GM12878 (cell line): Measurements from ENCODE around the gene CCNY. TPM values are rescaled to one million over a fixed set of nuclear protein-coding genes. Genes with fewer than 3 reads are reported as not detected.

Experiments
- ATAC-seq: fragments of 200-7000 bp; cut with Tn5 transposase; 3 replicates; pipeline ENCODE4 v1.9.1; 2020; ENCODE audit warnings: mild to moderate bottlenecking, moderate library complexity
- BruUV-seq: library from RNA; stranded (reverse); fragments of 400-500 nt; replicated peaks from 2 replicates; lab custom pipeline; 2021; lab: Mats Ljungman, UMichigan
- CTCF ChIA-PET: fragments of 300-600 bp; sonication (Branson Sonifier 250); formaldehyde crosslinking; extraction: SDS; loops from one replicate; lab custom pipeline; 2021; ENCODE audit warnings: inconsistent platforms; lab: Yijun Ruan, JAX
- POLR2A ChIA-PET: fragments of 350-600 bp; formaldehyde crosslinking; extraction: SDS; loops from one replicate; lab custom pipeline; 2021; ENCODE audit warnings: inconsistent platforms; lab: Charles Lee
- RAD21 ChIA-PET: fragments of 300-600 bp; sonication (Branson Sonifier 250); formaldehyde crosslinking; loops from one replicate; lab custom pipeline; 2023; ENCODE audit warnings: antibody characterized with exemption; ENCODE audit not compliant: unreplicated experiment; lab: Charles Lee
- SMC1A ChIA-PET: fragments of 300-600 bp; sonication (Branson Sonifier 250); formaldehyde crosslinking; loops from one replicate; lab custom pipeline; 2023; ENCODE audit not compliant: unreplicated experiment, uncharacterized antibody; lab: Charles Lee
- DNase-seq: peaks from one replicate; pipeline ENCODE4 v3.0.0-alpha.2; 2011; ENCODE audit warnings: low read depth, low spot score
- FAIRE-seq: peaks from 3 replicates; lab custom pipeline; 2011; peaks lifted over from hg19 to GRCh38; lab: Jason Lieb, UNC
- H2AFZ ChIP-seq: 2 replicates; pipeline ENCODE4 v1.6.0; 2011; ENCODE audit warnings: low read depth, low read length, control low read depth; ENCODE audit not compliant: control insufficient read depth
- H3K27ac ChIP-seq: 2 replicates; pipeline ENCODE4 v1.5.1; 2011; ENCODE audit warnings: control low read depth; ENCODE audit not compliant: control insufficient read depth, insufficient read depth
- H3K27me3 ChIP-seq, 2 experiments: replicated peaks in 1 of 2; 2 replicates each; pipeline versions ENCODE4 v1.6.0 to v1.6.1; 2011; ENCODE audit warnings: low read length in 1 of 2; ENCODE audit not compliant: control insufficient read depth in 2 of 2, insufficient read depth in 2 of 2
- H3K36me3 ChIP-seq, 2 experiments: 2 replicates each; pipeline ENCODE4 v1.5.1; 2011; ENCODE audit warnings: low read length in 1 of 2; ENCODE audit not compliant: control insufficient read depth in 2 of 2, insufficient read depth in 2 of 2
- H3K4me1 ChIP-seq: 2 replicates; pipeline ENCODE4 v1.6.1; 2011; ENCODE audit warnings: mild to moderate bottlenecking, low read length, moderate library complexity, mixed read lengths; ENCODE audit not compliant: control insufficient read depth, insufficient read depth
- H3K4me2 ChIP-seq: 2 replicates; pipeline ENCODE4 v1.6.0; 2011; ENCODE audit warnings: control low read depth; ENCODE audit not compliant: control insufficient read depth, insufficient read depth
- H3K4me3 ChIP-seq: fragments of 200-600 bp; sonication (generic); 2 replicates; pipeline ENCODE4 v1.5.1; 2016
- H3K79me2 ChIP-seq: 2 replicates; pipeline ENCODE4 v1.6.0; 2011; ENCODE audit warnings: low read length; ENCODE audit not compliant: control insufficient read depth, insufficient read depth
- H3K9ac ChIP-seq: 2 replicates; pipeline ENCODE4 v1.8.0; 2011; ENCODE audit warnings: low read length, control low read depth, mixed read lengths; ENCODE audit not compliant: control insufficient read depth, insufficient read depth
- H3K9me3 ChIP-seq: replicated peaks from 3 replicates; pipeline ENCODE4 v1.5.1; 2011; ENCODE audit warnings: mild to moderate bottlenecking, low read length; ENCODE audit not compliant: control insufficient read depth, insufficient read depth
- H4K20me1 ChIP-seq: 2 replicates; pipeline ENCODE4 v1.6.0; 2011; ENCODE audit not compliant: control insufficient read depth, insufficient read depth
- IRF4 ChIP-seq: IDR thresholded peaks from 2 replicates; pipeline ENCODE4 v1.6.1; 2011; ENCODE audit warnings: low read depth, low read length
- RBBP5 ChIP-seq: fragments of 200-600 bp; sonication (generic); conservative IDR thresholded peaks from 2 replicates; pipeline ENCODE4 v1.6.1; 2016
- RCOR1 ChIP-seq: conservative IDR thresholded peaks from 2 replicates; pipeline ENCODE4 v1.6.1; 2012; ENCODE audit warnings: low read depth, low read length, improper control_type of control experiment
- RFX5 ChIP-seq: IDR thresholded peaks from 2 replicates; pipeline ENCODE4 v1.6.1; 2011; ENCODE audit warnings: low read depth, low read length, improper control_type of control experiment
- SP1 ChIP-seq: IDR thresholded peaks from one replicate; pipeline ENCODE4 v1.6.1; 2011; ENCODE audit warnings: low read depth, low read length
- WRNIP1 ChIP-seq: IDR thresholded peaks from 2 replicates; pipeline ENCODE4 v1.6.1; 2011; ENCODE audit warnings: low read depth, low read length, improper control_type of control experiment, borderline replicate concordance
- WGBS: methylation state at CpG from one replicate; pipeline ENCODE4 v1.1.6; 2016; ENCODE audit warnings: low lambda C conversion rate; ENCODE audit not compliant: insufficient replicate concordance, insufficient coverage; ENCODE audit errors: missing lambda C conversion rate; 5-methylcytosine and 5-hydroxymethylcytosine counted together
- in situ Hi-C: fragments of 300-500 bp; cut with MboI; formaldehyde crosslinking; loops from 9 replicates; pipeline ENCODE4 v1.14.3; 2018; ENCODE audit warnings: mixed read lengths
- intact Hi-C: fragments of 100-400 bp; cut with micrococcal nuclease; formaldehyde crosslinking; loops from one replicate; pipeline ENCODE4 v1.14.2; 2022; ENCODE audit not compliant: unreplicated experiment
- polyA plus RNA-seq, 11 experiments: library from polyadenylated mRNA; depleted of rRNA in 4 of 11; unstranded in 6 of 11; stranded (reverse) in 5 of 11; fragments of >200 nt; fragmentation: Nextera tagmentation in 4 of 11; fragmentation: Illumina TruSeq in 1 of 11; extraction: Ambion mirVana in 4 of 11; extraction: Trizol in 1 of 11; gene quantifications; 1 replicate in 1 of 11; 2 replicates in 10 of 11; pipeline versions ENCODE4 v1.2.1 to v1.2.3, GENCODE V29; 2011 to 2016; ENCODE audit warnings: inconsistent platforms in 2 of 11, missing spikeins in 2 of 11, low read depth in 1 of 11
- total RNA-seq, 4 experiments: library from RNA; depleted of rRNA in 3 of 4; stranded (reverse); fragments of >200 nt in 3 of 4; fragmentation: Illumina TruSeq in 1 of 4; extraction: Trizol in 1 of 4; gene quantifications; 2 replicates each; pipeline versions ENCODE4 v1.2.1 to v1.2.3, GENCODE V29; 2013 to 2021
- TF ChIP-seq, protein P1 (sequence below): fragments of 450-650 bp; IDR thresholded peaks from 2 replicates; pipeline ENCODE4 v1.6.1; 2018; ENCODE audit warnings: borderline replicate concordance, mild to moderate bottlenecking; ENCODE audit not compliant: partially characterized antibody
- TF ChIP-seq, protein P2 (sequence below), 3 experiments: IDR thresholded peaks in 2 of 3; conservative IDR thresholded peaks in 1 of 3; 2 replicates each; pipeline ENCODE4 v1.5.1; 2011; ENCODE audit warnings: low read depth in 3 of 3, low read length in 3 of 3, mild to moderate bottlenecking in 3 of 3, control low read depth in 2 of 3, moderate library complexity in 2 of 3, inconsistent platforms in 1 of 3, mixed read lengths in 1 of 3; ENCODE audit not compliant: control insufficient read depth in 2 of 3, insufficient read depth in 1 of 3; ENCODE audit errors: extremely low read depth in 1 of 3

Gene CCNY
- total and polyA plus RNA-seq, 10 of the 15 experiments (the other 5 are each of a cell fraction or from before 2014, with no cell fraction given) = 3.6 to 50.0 (median 26.1) TPM

DNA sequence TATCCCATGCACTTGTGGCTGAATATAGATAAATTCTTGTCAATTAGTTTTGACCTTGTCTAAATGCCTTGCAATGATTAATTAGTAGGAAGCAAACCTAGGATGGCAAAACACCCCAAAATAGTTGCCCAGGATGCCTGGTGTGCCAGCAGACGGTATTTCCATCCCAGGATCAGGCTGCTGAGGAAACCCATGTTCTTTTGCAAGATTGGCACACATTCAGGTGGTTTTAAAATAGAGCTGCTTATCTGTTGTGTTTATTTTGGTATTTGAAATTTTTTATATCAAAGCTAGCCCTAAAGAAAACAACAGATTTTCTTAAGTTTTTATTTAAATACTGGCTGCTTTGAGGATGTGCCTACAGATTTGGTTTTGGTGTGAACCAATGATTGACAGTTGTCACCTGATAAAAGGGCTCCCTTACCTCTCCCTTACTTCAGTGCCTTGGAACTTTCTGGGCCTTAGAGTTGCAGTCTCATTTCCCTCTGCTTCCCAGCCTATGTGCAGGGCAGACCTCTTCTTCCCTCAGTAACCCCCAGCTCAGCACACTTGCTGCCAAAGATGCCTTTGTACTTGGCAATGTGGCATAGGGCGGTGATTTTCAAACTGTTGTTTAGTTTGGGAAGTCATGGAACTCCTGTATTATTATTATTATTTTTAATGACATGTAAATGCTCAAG, 54.0 kb downstream of the CCNY start:
- Histone ChIP-seq H3K9me3 (peaks cover 3% of the 10 kb centered on the region; the same call in 2 of the 3 replicates), H3K27ac (no peak overlapping the region), H4K20me1 (no peaks in the 10 kb centered on the region), H2AFZ (no peak overlapping the region), H3K79me2 (peaks cover 12% of the 10 kb centered on the region), H3K4me3 (no peak overlapping the region), H3K27me3 (no peaks in the 10 kb centered on the region), H3K4me1 (peaks cover 12% of the 10 kb centered on the region), H3K36me3 (no peaks in the 10 kb centered on the region; a peak in 1 of 4 replicates), H3K4me2 (no peak overlapping the region), H3K9ac (no peak overlapping the region)
- 88% methylated on average over 2 of the region's 2 CpGs for WGBS
- ATAC-seq (no peak), DNase-seq (no peak), FAIRE-seq (no peak)
- ChIA-PET CTCF (interaction anchor here (1.5 kb wide), 1 partner anchor 11 kb away, joined by 5 read pairs; no protein-coding TSS in a partner anchor), SMC1A (interaction anchor here (1.1 kb wide), 1 partner anchor 11 kb away, joined by 4 read pairs; no protein-coding TSS in a partner anchor), RAD21 (no interaction called here), POLR2A (no interaction called here)
- no peak for TF ChIP-seq RCOR1
- in situ Hi-C loops = no loop called here
- BruUV-seq = no TSS peak
- intact Hi-C loops = no loop called here

DNA sequence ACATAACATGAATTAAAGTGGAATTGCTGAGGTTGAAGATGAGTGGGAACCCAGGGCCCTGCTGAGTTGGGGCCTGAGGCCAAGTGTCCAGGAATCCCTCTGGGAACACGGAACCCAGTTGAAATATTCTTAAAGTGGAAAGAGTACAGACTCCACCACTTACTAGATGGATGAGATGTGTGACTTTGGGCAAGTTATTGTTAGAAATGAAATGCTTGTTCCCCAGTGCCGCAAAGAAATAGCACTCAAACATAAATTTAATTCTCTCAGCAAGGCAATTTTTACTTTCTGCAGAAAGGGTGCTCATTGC, 54.5 kb downstream of the CCNY start:
- Histone ChIP-seq H4K20me1 (no peaks in the 10 kb centered on the region), H3K4me3 (no peak overlapping the region), H3K9me3 (peaks cover 3% of the 10 kb centered on the region; the same call in 2 of the 3 replicates)
- ChIA-PET RAD21 (no interaction called here), SMC1A (no interaction called here)
- ATAC-seq = no peak
- in situ Hi-C loops = no loop called here
- TF ChIP-seq IRF4 (no peak), RBBP5 (no peak), RFX5 (no peak), SP1 (no peak), WRNIP1 (no peak)
- TF ChIP-seq, protein P1, sequence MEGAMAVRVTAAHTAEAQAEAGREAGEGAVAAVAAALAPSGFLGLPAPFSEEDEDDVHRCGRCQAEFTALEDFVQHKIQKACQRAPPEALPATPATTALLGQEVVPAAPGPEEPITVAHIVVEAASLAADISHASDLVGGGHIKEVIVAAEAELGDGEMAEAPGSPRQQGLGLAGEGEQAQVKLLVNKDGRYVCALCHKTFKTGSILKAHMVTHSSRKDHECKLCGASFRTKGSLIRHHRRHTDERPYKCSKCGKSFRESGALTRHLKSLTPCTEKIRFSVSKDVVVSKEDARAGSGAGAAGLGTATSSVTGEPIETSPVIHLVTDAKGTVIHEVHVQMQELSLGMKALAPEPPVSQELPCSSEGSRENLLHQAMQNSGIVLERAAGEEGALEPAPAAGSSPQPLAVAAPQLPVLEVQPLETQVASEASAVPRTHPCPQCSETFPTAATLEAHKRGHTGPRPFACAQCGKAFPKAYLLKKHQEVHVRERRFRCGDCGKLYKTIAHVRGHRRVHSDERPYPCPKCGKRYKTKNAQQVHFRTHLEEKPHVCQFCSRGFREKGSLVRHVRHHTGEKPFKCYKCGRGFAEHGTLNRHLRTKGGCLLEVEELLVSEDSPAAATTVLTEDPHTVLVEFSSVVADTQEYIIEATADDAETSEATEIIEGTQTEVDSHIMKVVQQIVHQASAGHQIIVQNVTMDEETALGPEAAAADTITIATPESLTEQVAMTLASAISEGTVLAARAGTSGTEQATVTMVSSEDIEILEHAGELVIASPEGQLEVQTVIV = no peak
- TF ChIP-seq, protein P2, sequence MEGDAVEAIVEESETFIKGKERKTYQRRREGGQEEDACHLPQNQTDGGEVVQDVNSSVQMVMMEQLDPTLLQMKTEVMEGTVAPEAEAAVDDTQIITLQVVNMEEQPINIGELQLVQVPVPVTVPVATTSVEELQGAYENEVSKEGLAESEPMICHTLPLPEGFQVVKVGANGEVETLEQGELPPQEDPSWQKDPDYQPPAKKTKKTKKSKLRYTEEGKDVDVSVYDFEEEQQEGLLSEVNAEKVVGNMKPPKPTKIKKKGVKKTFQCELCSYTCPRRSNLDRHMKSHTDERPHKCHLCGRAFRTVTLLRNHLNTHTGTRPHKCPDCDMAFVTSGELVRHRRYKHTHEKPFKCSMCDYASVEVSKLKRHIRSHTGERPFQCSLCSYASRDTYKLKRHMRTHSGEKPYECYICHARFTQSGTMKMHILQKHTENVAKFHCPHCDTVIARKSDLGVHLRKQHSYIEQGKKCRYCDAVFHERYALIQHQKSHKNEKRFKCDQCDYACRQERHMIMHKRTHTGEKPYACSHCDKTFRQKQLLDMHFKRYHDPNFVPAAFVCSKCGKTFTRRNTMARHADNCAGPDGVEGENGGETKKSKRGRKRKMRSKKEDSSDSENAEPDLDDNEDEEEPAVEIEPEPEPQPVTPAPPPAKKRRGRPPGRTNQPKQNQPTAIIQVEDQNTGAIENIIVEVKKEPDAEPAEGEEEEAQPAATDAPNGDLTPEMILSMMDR (IDR thresholded peaks at IDR 0.05 in 2 of 3, conservative IDR thresholded peaks at IDR 0.05 in 1 of 3; ENCODE audit: control insufficient read depth in 2 of 3, extremely low read depth in 1 of 3, insufficient read depth in 1 of 3, low read depth in 3 of 3, low read length in 3 of 3) = no peak
- TF ChIP-seq, all 136 proteins: peak for 0
- FAIRE-seq (no peak), DNase-seq (no peak)
- 92% methylated on average over 2 of the region's 2 CpGs for WGBS
- Histone ChIP-seq H2AFZ (no peak overlapping the region), H3K27ac (no peak overlapping the region), H3K27me3 (no peaks in the 10 kb centered on the region), H3K4me2 (no peak overlapping the region), H3K9ac (no peak overlapping the region), H3K36me3 (no peaks in the 10 kb centered on the region; a peak in 1 of 4 replicates), H3K4me1 (peaks cover 12% of the 10 kb centered on the region), H3K79me2 (peaks cover 12% of the 10 kb centered on the region)
- POLR2A ChIA-PET = no interaction called here
- CTCF ChIA-PET = no interaction called here
- no TSS peak for BruUV-seq
- intact Hi-C loops = no loop called here
